Skeletal muscle satellite cell (primary cell): ENCODE data around the gene VSIR.

Experiments used
- H3K27me3 ChIP-seq: 2 replicates; pipeline ENCODE4 v1.7.0; 2013; ENCODE audit warnings: low read length; ENCODE audit not compliant: control insufficient read depth, insufficient read depth
- H3K36me3 ChIP-seq: 2 replicates; pipeline ENCODE4 v1.7.0; 2013; ENCODE audit warnings: mild to moderate bottlenecking, control low read depth, low read length; ENCODE audit not compliant: insufficient read depth
- H3K4me1 ChIP-seq: 2 replicates; pipeline ENCODE4 v1.7.0; 2013; ENCODE audit warnings: low read length; ENCODE audit not compliant: control insufficient read depth, insufficient read depth
- H3K4me2 ChIP-seq: 2 replicates; pipeline ENCODE4 v1.7.0; 2013; ENCODE audit warnings: mild to moderate bottlenecking, low read length
- H3K4me3 ChIP-seq: 2 replicates; pipeline ENCODE4 v1.7.0; 2013; ENCODE audit warnings: low read length
- H3K9ac ChIP-seq: 2 replicates; pipeline ENCODE4 v1.7.0; 2013; ENCODE audit warnings: mild to moderate bottlenecking, low read depth, low read length, moderate library complexity
- H3K9me3 ChIP-seq: replicated peaks from 2 replicates; pipeline ENCODE4 v1.7.0; 2013; ENCODE audit warnings: mild to moderate bottlenecking, control low read depth, low read length

VSIR gene

GRCh38 chr10:71711052-71711623, 62.2 kb downstream of the VSIR start:
- Histone ChIP-seq H3K4me1 (peaks cover 23% of the 10 kb centered on the region), H3K9me3 (no peaks in the 10 kb centered on the region), H3K9ac (no peak overlapping the region), H3K27me3 (peaks cover 11% of the 10 kb centered on the region), H3K36me3 (no peaks in the 10 kb centered on the region), H3K4me3 (no peak overlapping the region), H3K4me2 (no peak overlapping the region)

DNA sequence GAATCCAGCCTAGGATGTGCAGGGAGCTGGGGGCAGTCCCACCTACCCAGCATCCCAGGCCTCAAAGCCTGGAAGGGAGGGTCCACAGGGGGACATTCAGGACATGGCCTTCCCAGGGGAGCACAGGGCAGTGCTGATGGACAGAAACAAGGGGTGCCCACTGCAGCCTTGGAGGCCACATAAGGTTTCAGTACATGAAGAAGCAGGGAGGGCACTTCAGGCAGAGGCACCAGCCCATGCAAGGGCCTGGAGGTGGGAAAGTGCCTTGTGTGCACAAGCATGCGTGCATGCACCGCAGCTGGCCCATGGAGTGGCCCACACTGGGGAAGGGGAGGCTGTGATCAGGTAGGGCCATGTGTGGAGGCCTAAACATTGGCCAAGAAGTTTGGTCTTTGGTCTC, 62.8 kb downstream of the VSIR start:
- H3K4me2 ChIP-seq = no peak overlapping the region
- H3K4me1 ChIP-seq = peaks cover 23% of the 10 kb centered on the region
- H3K27me3 ChIP-seq = peaks cover 11% of the 10 kb centered on the region
- no peaks in the 10 kb centered on the region for H3K9me3 ChIP-seq
- no peak overlapping the region for H3K9ac ChIP-seq
- no peaks in the 10 kb centered on the region for H3K36me3 ChIP-seq
- H3K4me3 ChIP-seq = no peak overlapping the region

DNA sequence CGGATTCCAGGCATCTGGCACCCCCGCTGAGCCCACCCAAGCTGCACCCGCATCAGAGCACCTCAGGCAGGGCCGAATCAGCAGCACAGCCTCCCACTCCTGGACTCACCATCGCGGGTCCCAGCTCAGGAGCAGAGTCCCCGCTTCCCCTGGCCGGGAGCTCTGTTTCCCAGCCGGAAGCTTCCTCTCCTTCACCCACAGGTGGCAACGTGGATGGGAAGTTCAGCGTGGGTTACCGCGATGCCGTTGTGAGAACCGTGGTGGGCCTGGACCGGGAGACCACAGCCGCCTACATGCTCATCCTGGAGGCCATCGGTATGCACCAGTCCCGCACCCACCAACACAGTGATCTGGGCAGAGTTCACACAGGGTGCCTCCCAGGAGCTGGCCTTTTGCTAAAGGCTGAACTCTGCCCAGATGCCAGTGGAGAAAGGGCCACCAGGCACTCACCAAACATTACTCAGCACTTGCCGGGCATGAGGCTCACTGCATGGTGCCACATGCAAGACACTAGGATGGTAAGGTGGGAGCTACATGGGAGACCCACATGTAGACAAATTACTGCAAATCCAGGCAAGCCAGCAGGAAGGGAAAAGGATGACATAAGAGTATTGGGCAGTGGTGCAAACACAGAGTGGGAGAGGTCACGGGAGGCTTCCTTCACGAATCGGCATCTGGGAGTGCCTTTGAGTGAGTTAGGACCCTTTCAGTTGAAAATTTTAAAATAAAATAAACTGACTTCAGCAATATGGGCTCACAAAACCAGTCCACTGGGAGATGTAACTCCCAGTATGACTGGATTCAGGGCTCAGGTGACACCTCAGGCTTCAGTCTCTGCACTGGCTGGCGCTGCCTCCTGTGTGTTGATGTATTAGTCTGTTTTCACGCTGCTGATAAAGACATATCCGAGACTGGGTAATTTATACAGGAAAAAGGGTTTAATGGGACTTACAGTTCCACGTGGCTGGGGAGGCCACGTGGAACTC, 64.1 kb downstream of the VSIR start:
- Histone ChIP-seq H3K4me1 (peaks cover 17% of the 10 kb centered on the region), H3K4me3 (no peak overlapping the region), H3K4me2 (no peak overlapping the region), H3K9ac (no peak overlapping the region), H3K36me3 (no peaks in the 10 kb centered on the region), H3K27me3 (peaks cover 11% of the 10 kb centered on the region), H3K9me3 (no peaks in the 10 kb centered on the region)

- no peaks in the 10 kb centered on the region for H3K36me3 ChIP-seq
- no peak overlapping the region for H3K4me3 ChIP-seq
- H3K4me2 ChIP-seq = no peak overlapping the region
- peaks cover 8% of the 10 kb centered on the region for H3K4me1 ChIP-seq
- no peaks in the 10 kb centered on the region for H3K9me3 ChIP-seq
- H3K9ac ChIP-seq = no peak overlapping the region
- peaks cover 17% of the 10 kb centered on the region for H3K27me3 ChIP-seq
Measured at GRCh38 chr10:71708301-71708703, 65.0 kb downstream of the VSIR start.

- Histone ChIP-seq H3K4me1 (no peaks in the 10 kb centered on the region), H3K9ac (no peak overlapping the region), H3K4me3 (no peak overlapping the region), H3K36me3 (no peaks in the 10 kb centered on the region), H3K4me2 (no peak overlapping the region), H3K9me3 (no peaks in the 10 kb centered on the region), H3K27me3 (peaks cover 27% of the 10 kb centered on the region)
Measured at GRCh38 chr10:71707240-71707789, 66.0 kb downstream of the VSIR start.

DNA sequence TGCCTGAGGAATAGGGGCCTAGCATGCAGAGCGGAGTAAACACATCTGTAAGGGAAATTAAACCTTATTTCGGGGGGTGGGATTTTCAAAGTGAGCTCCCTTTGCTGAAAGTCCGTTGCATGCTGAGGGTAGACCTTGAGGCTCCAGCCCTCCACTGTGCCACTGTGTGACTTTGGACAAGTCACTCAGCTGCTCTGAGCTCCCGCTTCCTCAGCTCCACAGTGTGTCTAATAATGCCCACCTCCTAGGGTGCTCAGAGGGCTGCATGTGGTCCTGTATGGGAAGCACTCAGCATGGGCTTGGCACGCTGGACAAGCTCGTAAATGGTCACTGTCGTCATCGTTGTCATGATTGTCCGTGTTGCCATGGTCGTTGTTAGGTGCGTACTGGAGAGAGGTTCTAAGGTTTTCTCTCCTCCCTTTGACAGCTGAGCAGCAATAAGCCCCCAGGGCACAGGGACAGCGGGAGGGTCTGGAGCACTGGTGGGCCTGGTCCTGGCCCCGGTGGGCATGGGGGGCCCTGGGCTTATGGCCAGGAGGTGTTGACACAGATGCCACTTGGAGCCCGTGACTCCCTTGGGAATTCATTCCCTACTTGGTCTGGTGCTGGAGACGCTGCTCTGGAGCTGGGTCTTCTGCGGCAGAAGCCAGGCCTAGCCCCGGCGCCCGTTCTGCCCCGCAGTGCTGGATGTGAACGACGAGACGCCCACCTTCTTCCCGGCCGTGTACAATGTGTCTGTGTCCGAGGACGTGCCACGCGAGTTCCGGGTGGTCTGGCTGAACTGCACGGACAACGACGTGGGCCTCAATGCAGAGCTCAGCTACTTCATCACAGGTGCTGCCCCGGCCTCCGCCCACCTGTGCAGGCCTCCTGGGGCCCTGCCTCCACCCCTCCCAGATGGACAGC, 66.9 kb downstream of the VSIR start:
- no peaks in the 10 kb centered on the region for H3K36me3 ChIP-seq
- H3K27me3 ChIP-seq = peaks cover 29% of the 10 kb centered on the region
- no peaks in the 10 kb centered on the region for H3K9me3 ChIP-seq
- H3K4me1 ChIP-seq = no peaks in the 10 kb centered on the region
- no peak overlapping the region for H3K4me3 ChIP-seq
- H3K4me2 ChIP-seq = no peak overlapping the region
- H3K9ac ChIP-seq = no peak overlapping the region

DNA sequence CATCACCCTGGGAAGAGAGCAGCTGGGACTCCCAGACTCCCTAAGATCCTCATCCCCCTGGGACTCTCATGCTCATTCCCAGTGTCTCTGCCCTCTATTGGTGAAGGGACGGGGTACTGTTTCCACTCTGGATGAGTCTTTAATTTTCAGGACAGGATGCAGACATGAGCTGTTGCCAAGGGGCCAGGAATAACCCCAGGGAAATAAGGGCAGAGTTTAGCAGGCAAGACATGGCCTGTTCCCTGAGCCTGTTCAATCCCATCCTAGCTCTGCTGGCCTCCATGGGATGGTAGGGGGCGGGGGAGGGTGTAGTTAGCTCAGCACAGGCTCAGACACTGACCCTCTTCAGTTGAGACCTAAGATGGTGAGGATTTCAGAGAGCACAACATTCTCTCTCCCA, 67.7 kb downstream of the VSIR start:
- no peak overlapping the region for H3K9ac ChIP-seq
- no peaks in the 10 kb centered on the region for H3K36me3 ChIP-seq
- H3K9me3 ChIP-seq = no peaks in the 10 kb centered on the region
- H3K27me3 ChIP-seq = peaks cover 34% of the 10 kb centered on the region
- H3K4me1 ChIP-seq = no peaks in the 10 kb centered on the region
- no peak overlapping the region for H3K4me3 ChIP-seq
- H3K4me2 ChIP-seq = no peak overlapping the region

- Histone ChIP-seq H3K4me2 (no peak overlapping the region), H3K27me3 (peaks cover 37% of the 10 kb centered on the region), H3K4me1 (no peaks in the 10 kb centered on the region), H3K9me3 (no peaks in the 10 kb centered on the region), H3K9ac (no peak overlapping the region), H3K4me3 (no peak overlapping the region), H3K36me3 (no peaks in the 10 kb centered on the region)
Measured at GRCh38 chr10:71704816-71705215, 68.5 kb downstream of the VSIR start.

- H3K27me3 ChIP-seq = peaks cover 48% of the 10 kb centered on the region
Measured at GRCh38 chr10:71703577-71703976, 69.7 kb downstream of the VSIR start.

DNA sequence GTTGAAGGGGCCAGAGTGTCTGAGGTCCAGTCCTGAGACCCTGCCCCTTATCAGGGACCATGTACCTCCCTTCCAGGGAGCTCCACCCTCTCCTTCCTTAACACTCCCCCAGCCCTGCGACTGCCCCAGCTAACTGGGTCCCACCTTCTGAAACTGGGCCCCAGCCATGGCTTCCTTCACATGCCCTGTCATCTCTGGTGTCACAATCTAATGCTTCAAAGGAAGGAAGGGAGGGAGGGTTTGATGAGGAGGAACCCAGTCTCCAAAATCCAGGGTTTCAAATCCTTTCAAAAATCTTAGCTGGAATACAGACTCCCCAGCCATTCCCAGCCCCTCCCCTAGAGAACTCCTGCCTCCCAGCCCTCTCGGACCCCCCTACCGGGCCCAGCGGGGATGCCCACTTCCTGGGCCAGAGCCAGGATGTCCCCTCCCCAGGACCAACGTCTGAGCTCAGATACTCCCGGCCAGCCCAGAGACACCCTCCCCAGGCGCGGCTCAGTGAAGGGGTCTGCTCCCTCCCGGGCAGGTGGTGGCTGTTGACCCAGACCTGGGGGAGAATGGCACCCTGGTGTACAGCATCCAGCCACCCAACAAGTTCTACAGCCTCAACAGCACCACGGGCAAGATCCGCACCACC, 71.7 kb downstream of the VSIR start:
- H3K27me3 ChIP-seq = peaks cover 41% of the 10 kb centered on the region
- H3K36me3 ChIP-seq = no peaks in the 10 kb centered on the region
- no peaks in the 10 kb centered on the region for H3K9me3 ChIP-seq
- no peak overlapping the region for H3K9ac ChIP-seq
- H3K4me1 ChIP-seq = no peaks in the 10 kb centered on the region
- H3K4me3 ChIP-seq = no peak overlapping the region
- no peak overlapping the region for H3K4me2 ChIP-seq

More at GRCh38 chr10:71703577-71703976, 69.7 kb downstream of the VSIR start:
- Histone ChIP-seq H3K4me3 (no peak overlapping the region), H3K4me1 (no peaks in the 10 kb centered on the region), H3K9ac (no peak overlapping the region), H3K9me3 (no peaks in the 10 kb centered on the region), H3K36me3 (no peaks in the 10 kb centered on the region), H3K4me2 (no peak overlapping the region)
